Left ventricle myocardium inferior (tissue), 1 donor: Measurements from ENCODE around the gene TMEM38B. TPM values are rescaled to one million over a fixed set of nuclear protein-coding genes. Genes with fewer than 3 reads are reported as not detected.

Experiments
- DNase-seq: peaks from one replicate; pipeline ENCODE4 v3.0.0-alpha.2; 2020
- H3K27ac ChIP-seq: fragments of 200-600 bp; replicated peaks from 2 replicates; pipeline ENCODE4 v1.8.0; 2021
- H3K27me3 ChIP-seq: fragments of 200-600 bp; 2 replicates; pipeline ENCODE4 v1.8.0; 2021; ENCODE audit warnings: low read depth
- H3K36me3 ChIP-seq: fragments of 200-600 bp; 2 replicates; pipeline ENCODE4 v1.8.0; 2021
- H3K4me1 ChIP-seq: fragments of 200-600 bp; 2 replicates; pipeline ENCODE4 v1.8.0; 2021
- H3K4me3 ChIP-seq: fragments of 200-600 bp; 2 replicates; pipeline ENCODE4 v1.8.0; 2021; ENCODE audit warnings: mild to moderate bottlenecking, moderate library complexity
- H3K9me3 ChIP-seq: fragments of 200-600 bp; replicated peaks from 2 replicates; pipeline ENCODE4 v1.8.0; 2021
- intact Hi-C: fragments of 100-400 bp; cut with micrococcal nuclease; formaldehyde crosslinking; loops from one replicate; pipeline ENCODE4 v1.11.0; 2022
- total RNA-seq: library from RNA; stranded (reverse); fragmentation: NEBNext Ultra II Directional; extraction: Animal tissue kit (Norgen Biotek cat#: 25700); gene quantifications from one replicate; pipeline ENCODE4 v1.2.1, GENCODE V29; 2021
- TF ChIP-seq, protein P1 (sequence below): fragments of 200-600 bp; IDR thresholded peaks from 2 replicates; pipeline ENCODE4 v1.8.0; 2021; ENCODE audit warnings: antibody characterized with exemption, mild to moderate bottlenecking, borderline replicate concordance
- donor health status: DM: no; HTN: yes; CAD: no; lungs with severe emphysema.

TMEM38B gene
- total RNA-seq, 1 donor from 2014 or later, result 63.2 TPM

DNA sequence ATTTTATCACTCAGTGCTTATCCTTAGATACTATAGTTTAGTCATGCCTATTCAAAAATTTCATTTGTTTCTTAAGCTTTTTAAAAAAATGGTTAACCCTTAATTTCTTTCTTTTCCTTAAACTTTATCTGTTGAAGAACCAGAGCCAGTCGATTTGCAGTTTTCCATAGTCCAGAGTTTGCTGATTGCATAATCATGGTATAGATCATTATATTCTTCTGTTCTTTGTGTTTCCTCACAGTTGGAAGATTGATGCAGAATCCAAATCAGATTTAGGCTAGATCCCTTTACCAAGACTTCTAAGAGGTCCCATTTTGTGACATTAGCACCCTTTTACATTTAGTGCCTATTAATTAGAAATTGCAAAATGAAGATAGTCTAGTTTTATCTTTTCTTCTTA is 18.0 kb downstream of the TMEM38B start:
- peaks cover 41% of the 10 kb centered on the region for H3K4me1 ChIP-seq
- intact Hi-C loops, result loop anchor here (10.0 kb wide), 1 partner anchor 107 kb away; no protein-coding TSS in a partner anchor

DNA sequence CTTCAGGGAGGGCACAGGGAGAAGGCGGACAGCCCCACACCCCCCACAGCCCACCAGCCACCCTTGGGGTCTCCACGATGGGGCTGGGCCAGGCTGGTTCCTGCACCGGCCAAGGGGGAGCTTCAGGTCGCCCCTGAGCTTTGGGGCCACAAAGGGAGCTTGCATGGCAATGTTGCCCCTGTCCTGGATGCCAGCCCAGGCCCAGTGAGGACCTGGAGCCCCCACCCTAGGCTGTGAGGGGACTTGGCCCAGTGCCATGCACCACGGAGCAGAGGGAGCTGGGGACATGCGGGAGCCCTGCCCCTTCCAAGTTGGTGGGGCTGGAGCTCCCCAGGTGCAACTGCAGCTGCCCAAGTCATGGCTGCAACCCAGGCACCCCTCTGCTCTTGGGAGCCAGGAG is 18.4 kb downstream of the TMEM38B start:
- TF ChIP-seq, protein P1, sequence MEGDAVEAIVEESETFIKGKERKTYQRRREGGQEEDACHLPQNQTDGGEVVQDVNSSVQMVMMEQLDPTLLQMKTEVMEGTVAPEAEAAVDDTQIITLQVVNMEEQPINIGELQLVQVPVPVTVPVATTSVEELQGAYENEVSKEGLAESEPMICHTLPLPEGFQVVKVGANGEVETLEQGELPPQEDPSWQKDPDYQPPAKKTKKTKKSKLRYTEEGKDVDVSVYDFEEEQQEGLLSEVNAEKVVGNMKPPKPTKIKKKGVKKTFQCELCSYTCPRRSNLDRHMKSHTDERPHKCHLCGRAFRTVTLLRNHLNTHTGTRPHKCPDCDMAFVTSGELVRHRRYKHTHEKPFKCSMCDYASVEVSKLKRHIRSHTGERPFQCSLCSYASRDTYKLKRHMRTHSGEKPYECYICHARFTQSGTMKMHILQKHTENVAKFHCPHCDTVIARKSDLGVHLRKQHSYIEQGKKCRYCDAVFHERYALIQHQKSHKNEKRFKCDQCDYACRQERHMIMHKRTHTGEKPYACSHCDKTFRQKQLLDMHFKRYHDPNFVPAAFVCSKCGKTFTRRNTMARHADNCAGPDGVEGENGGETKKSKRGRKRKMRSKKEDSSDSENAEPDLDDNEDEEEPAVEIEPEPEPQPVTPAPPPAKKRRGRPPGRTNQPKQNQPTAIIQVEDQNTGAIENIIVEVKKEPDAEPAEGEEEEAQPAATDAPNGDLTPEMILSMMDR, result no peak
- Histone ChIP-seq H3K27me3 (no peaks in the 10 kb centered on the region), H3K36me3 (peaks cover 7% of the 10 kb centered on the region), H3K27ac (peak overlapping the region; percentile 82), H3K4me3 (no peak overlapping the region), H3K4me1 (peaks cover 41% of the 10 kb centered on the region), H3K9me3 (no peaks in the 10 kb centered on the region)
- DNase-seq, result no peak
- intact Hi-C loops, result loop anchor here (10.0 kb wide), 1 partner anchor 108 kb away; no protein-coding TSS in a partner anchor

More for the DNA sequence above, 18.0 kb downstream of the TMEM38B start:
- Histone ChIP-seq H3K9me3 (no peaks in the 10 kb centered on the region), H3K27ac (peak overlapping the region; percentile 82), H3K27me3 (no peaks in the 10 kb centered on the region), H3K4me3 (no peak overlapping the region), H3K36me3 (peaks cover 7% of the 10 kb centered on the region)
- DNase-seq, result no peak
- TF ChIP-seq, protein P1, result no peak

DNA sequence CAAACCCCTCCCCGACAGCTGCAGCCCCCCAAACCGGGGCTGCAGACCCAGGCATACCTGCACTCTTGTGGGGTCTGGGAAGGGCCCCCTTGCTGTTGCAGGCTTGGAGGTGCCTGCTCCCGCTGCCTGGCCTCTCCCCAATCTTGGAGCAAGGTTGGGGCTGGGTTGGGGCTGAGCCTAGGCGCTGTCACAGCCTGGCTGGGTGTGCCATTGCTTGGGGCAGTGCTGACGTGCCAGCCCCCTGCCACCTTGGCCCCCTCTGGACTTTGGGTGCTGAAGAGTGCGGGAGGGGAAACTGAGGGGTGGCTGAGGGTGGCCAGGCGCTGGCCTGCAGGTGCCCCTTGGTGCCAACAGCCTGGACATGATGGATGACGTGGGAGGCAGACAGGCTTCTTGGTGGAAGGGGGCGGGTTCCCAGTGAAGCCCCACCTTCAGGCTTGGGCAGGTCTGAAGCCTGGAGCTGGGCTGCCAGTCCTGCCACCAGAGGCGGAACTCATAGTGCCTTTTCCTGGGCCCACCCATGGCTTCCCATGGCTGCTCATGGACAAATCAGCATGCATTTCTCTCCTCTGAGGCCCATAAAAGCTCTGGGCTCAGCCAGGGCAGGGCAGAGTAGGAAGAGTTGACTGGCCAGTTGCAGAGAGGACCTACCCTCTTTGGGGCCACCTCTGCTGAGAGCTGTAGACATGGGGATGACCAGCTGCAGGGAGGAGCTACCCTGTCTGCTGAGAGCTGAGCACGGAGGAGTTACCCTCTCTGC is 19.1 kb downstream of the TMEM38B start:
- peaks cover 37% of the 10 kb centered on the region for H3K4me1 ChIP-seq

DNA sequence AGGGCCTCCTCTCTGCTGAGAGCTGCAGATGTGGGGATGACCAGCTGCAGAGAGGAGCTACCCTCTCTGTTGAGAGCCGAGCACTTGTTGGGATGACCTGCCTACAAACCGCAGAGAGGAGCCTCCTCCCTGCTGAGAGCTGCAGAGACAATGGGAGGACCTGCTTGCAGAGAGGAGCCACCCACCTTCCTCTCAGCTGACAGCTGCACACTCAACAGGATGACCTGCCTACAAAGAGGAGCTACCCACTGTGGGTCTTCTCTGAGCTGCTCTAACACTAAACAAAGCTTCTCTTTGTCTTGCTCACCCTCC is 19.6 kb downstream of the TMEM38B start:
- Histone ChIP-seq H3K36me3 (peaks cover 7% of the 10 kb centered on the region), H3K9me3 (no peaks in the 10 kb centered on the region), H3K4me3 (no peak overlapping the region), H3K4me1 (peaks cover 35% of the 10 kb centered on the region), H3K27ac (no peak overlapping the region), H3K27me3 (no peaks in the 10 kb centered on the region)
- intact Hi-C loops, result loop anchor here (10.0 kb wide), 1 partner anchor 109 kb away; no protein-coding TSS in a partner anchor
- TF ChIP-seq, protein P1, result no peak
- no peak for DNase-seq

More for the DNA sequence above, 19.1 kb downstream of the TMEM38B start:
- no peak overlapping the region for H3K4me3 ChIP-seq
- H3K27ac ChIP-seq, result peak overlapping the region; percentile 82
- TF ChIP-seq, protein P1, result no peak
- intact Hi-C loops, result loop anchor here (10.0 kb wide), 1 partner anchor 109 kb away; no protein-coding TSS in a partner anchor
- no peak for DNase-seq
- no peaks in the 10 kb centered on the region for H3K27me3 ChIP-seq
- H3K36me3 ChIP-seq, result peaks cover 7% of the 10 kb centered on the region
- no peaks in the 10 kb centered on the region for H3K9me3 ChIP-seq

DNA sequence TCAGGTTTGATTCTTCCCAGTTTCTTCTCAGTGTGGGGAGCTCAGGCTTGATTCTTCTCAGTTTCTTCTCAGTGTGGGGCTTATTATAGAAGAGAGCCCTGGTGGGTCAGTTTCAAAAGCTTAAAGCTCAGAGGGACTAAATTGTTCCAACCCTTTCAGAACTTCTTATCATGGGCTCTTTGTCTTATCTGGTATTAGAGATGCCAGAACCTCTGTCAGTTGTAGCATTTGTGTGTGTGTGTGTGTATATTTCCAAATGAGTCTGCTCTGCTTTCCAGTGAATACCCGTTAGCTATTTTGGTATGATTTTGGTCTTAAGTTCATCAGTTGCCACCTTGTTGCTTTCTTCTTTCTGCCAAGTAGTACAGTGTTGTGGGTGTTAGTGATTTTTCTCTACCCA is 21.8 kb downstream of the TMEM38B start:
- intact Hi-C loops, result loop anchor here (10.0 kb wide), 1 partner anchor 111 kb away; no protein-coding TSS in a partner anchor
- no peaks in the 10 kb centered on the region for H3K9me3 ChIP-seq
- peak overlapping the region; percentile 13 for H3K27ac ChIP-seq
- H3K36me3 ChIP-seq, result no peaks in the 10 kb centered on the region
- H3K4me3 ChIP-seq, result no peak overlapping the region
- H3K4me1 ChIP-seq, result peaks cover 20% of the 10 kb centered on the region
- H3K27me3 ChIP-seq, result no peaks in the 10 kb centered on the region
- no peak for DNase-seq
- TF ChIP-seq, protein P1, result no peak
